AG04449 (cell line): ENCODE results near the gene ZMIZ1.

ENCODE experiments used
- CTCF ChIA-PET: fragments of 350-600 bp; formaldehyde crosslinking; extraction: SDS; loops from one replicate; lab custom pipeline; 2021; ENCODE audit warnings: antibody characterized with exemption; lab: Yijun Ruan, JAX
- POLR2A ChIA-PET: fragments of 400-600, 350-600 bp; formaldehyde crosslinking; extraction: SDS; loops from one replicate; lab custom pipeline; 2020; ENCODE audit warnings: antibody characterized with exemption, inconsistent platforms; lab: Yijun Ruan, JAX
- DNase-seq: peaks from one replicate; pipeline ENCODE4 v3.0.0-alpha.2; 2010; ENCODE audit warnings: low read depth, low spot score
- H3K4me3 ChIP-seq: 2 replicates; pipeline ENCODE4 v1.5.1; 2011; ENCODE audit warnings: low read depth, mild to moderate bottlenecking, control low read depth, low read length
- TF ChIP-seq, protein P1 (sequence below): IDR thresholded peaks from one replicate; pipeline ENCODE4 v1.5.1; 2011; ENCODE audit warnings: mild to moderate bottlenecking, moderate library complexity, low read length, control low read depth, inconsistent platforms; ENCODE audit not compliant: insufficient read depth; ENCODE audit errors: missing control alignments

Gene ZMIZ1

DNA sequence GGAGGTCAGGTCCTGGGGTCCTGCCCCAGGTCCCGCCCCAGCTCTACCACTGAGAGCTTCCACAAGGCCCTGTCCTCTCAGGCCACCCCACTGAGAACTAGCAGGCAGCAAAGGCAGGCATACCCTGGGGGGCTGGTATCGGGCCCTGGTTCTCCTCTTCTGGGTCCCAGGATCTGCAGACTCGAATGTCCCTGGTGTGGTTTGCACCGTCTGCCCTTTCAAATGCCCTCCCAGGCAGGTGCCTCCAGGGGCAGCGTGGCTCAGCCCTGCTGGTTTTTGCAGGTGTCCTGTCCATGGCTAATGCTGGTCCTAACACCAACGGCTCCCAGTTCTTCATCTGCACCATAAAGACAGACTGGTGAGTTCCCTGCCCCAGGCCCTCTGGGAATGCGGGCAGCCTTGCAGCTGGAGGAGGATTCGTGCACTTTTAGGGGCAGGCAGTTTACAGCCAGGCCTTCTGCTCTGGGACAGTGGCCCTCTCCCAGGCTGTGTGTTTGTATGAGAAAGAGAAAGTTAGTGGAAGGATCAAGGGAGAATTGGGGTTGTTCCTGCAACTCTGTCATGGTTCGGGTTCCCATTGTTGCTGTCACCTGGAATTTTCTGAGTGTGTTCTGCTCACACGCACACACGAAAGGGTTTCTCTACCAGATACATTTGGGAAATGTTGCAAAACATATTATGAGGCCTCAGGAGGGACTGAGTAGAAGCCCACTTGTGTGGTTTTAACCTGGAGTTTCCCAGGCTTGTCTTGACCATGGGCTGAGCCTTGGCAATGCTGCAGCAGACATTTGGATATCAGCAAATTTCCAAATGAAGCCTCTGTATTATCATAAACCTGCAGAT is 283.5 kb downstream of the ZMIZ1 start:
- DNase-seq = no peak
- TF ChIP-seq, protein P1, sequence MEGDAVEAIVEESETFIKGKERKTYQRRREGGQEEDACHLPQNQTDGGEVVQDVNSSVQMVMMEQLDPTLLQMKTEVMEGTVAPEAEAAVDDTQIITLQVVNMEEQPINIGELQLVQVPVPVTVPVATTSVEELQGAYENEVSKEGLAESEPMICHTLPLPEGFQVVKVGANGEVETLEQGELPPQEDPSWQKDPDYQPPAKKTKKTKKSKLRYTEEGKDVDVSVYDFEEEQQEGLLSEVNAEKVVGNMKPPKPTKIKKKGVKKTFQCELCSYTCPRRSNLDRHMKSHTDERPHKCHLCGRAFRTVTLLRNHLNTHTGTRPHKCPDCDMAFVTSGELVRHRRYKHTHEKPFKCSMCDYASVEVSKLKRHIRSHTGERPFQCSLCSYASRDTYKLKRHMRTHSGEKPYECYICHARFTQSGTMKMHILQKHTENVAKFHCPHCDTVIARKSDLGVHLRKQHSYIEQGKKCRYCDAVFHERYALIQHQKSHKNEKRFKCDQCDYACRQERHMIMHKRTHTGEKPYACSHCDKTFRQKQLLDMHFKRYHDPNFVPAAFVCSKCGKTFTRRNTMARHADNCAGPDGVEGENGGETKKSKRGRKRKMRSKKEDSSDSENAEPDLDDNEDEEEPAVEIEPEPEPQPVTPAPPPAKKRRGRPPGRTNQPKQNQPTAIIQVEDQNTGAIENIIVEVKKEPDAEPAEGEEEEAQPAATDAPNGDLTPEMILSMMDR = no peak
- POLR2A ChIA-PET = no interaction called here
- H3K4me3 ChIP-seq = no peak overlapping the region
- CTCF ChIA-PET = no interaction called here

DNA sequence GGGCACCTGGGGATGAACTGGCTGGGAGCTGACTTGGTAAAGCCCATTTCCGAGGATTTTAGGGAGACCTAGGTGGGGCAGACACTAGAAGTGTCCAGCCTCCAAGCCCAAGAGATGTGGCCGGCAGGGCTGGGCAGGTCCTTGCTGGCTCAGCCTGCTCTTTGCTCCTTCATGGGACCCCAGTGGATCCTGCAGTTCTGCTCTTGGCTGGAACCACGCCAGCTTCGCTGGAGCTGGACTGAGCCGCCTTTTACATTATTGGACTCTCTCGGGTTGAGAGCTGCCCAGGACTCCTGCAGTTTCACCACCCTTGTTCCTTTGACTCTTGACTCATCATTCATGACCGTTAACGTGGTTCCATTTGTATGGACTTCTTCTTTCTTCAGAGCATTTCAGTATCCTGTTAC is 284.2 kb downstream of the ZMIZ1 start:
- ChIA-PET POLR2A (no interaction called here), CTCF (no interaction called here)
- DNase-seq = no peak
- no peak overlapping the region for H3K4me3 ChIP-seq
- TF ChIP-seq, protein P1 = no peak

DNA sequence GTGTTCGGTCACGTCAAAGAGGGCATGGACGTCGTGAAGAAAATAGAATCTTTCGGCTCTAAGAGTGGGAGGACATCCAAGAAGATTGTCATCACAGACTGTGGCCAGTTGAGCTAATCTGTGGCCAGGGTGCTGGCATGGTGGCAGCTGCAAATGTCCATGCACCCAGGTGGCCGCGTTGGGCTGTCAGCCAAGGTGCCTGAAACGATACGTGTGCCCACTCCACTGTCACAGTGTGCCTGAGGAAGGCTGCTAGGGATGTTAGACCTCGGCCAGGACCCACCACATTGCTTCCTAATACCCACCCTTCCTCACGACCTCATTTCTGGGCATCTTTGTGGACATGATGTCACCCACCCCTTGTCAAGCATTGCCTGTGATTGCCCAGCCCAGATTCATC is 285.0 kb downstream of the ZMIZ1 start:
- POLR2A ChIA-PET = interaction anchor here (0.6 to 1.1 kb wide), 3 partner anchors 11 to 55 kb away, joined by 3 to 4 read pairs (median 3); no protein-coding TSS in a partner anchor
- CTCF ChIA-PET = interaction anchor here (0.9 to 1.0 kb wide), 2 partner anchors 10 to 21 kb away, joined by 3 to 4 read pairs; no protein-coding TSS in a partner anchor
- DNase-seq = no peak

DNA sequence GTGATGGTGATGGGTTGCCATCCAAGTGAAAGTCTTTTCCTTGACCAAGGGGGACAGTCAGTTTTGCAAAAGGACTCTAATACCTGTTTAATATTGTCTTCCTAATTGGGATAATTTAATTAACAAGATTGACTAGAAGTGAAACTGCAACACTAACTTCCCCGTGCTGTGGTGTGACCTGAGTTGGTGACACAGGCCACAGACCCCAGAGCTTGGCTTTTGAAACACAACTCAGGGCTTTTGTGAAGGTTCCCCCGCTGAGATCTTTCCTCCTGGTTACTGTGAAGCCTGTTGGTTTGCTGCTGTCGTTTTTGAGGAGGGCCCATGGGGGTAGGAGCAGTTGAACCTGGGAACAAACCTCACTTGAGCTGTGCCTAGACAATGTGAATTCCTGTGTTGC is 285.4 kb downstream of the ZMIZ1 start:
- TF ChIP-seq, protein P1 = no peak
- ChIA-PET CTCF (interaction anchor here (0.9 to 1.2 kb wide), 5 partner anchors 9 to 20 kb away, joined by 3 to 5 read pairs (median 4); no protein-coding TSS in a partner anchor), POLR2A (interaction anchor here (0.6 to 1.1 kb wide), 3 partner anchors 11 to 55 kb away, joined by 3 to 4 read pairs (median 3); no protein-coding TSS in a partner anchor)
- H3K4me3 ChIP-seq = no peak overlapping the region
- DNase-seq = no peak

More for the DNA sequence above, 285.0 kb downstream of the ZMIZ1 start:
- TF ChIP-seq, protein P1 = no peak
- H3K4me3 ChIP-seq = no peak overlapping the region

DNA sequence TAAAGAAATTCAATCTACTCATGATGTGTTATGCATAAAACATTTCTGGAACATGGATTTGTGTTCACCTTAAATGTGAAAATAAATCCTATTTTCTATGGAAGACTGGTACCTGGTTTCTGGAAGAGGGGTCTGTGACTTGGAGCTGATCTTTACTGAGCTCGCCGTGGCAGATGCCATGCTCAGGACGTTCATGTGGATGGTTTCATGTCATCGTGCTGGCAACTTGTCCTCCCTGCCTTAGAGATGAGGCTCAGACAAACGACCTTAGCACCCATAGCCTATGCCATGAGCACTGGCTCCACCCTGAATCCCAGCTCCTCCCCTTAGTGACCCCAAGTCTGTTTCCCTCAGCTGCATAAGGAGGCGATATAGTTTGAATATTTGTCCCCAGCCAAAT is 285.8 kb downstream of the ZMIZ1 start:
- ChIA-PET POLR2A (interaction anchor here (1.1 kb wide), 1 partner anchor 56 kb away, joined by 3 read pairs; no protein-coding TSS in a partner anchor), CTCF (interaction anchor here (0.9 to 1.2 kb wide), 5 partner anchors 9 to 20 kb away, joined by 3 to 5 read pairs (median 4); no protein-coding TSS in a partner anchor)
- no peak for DNase-seq
- no peak overlapping the region for H3K4me3 ChIP-seq
- TF ChIP-seq, protein P1 = no peak
